PC-9 (cell line): ENCODE measurements around the gene DENND1A. TPM values are rescaled to one million over a fixed set of nuclear protein-coding genes. Genes with fewer than 3 reads are reported as not detected.

Experiments
- BruUV-seq: library from RNA; stranded (reverse); fragments of 400-500 nt; replicated peaks from 2 replicates; lab custom pipeline; 2021; lab: Mats Ljungman, UMichigan
- CTCF ChIA-PET: fragments of 300-600 bp; sonication (Branson Sonifier 250); formaldehyde crosslinking; loops from one replicate; lab custom pipeline; 2022; ENCODE audit warnings: antibody characterized with exemption; lab: Charles Lee
- POLR2A ChIA-PET: fragments of 300-600 bp; sonication (Branson Sonifier 250); formaldehyde crosslinking; loops from one replicate; lab custom pipeline; 2022; ENCODE audit warnings: antibody characterized with exemption; ENCODE audit not compliant: unreplicated experiment; lab: Charles Lee
- DNase-seq, 2 experiments: peaks; one replicate each; pipeline versions ENCODE4 v3.0.0 to v3.0.0-alpha.2; 2015 to 2022; ENCODE audit warnings: mixed read lengths in 1 of 2
- H2AFZ ChIP-seq: fragments of 200-600 bp; sonication (generic); 2 replicates; pipeline ENCODE4 v1.8.1; 2017; ENCODE audit warnings: antibody characterized with exemption
- H3F3A ChIP-seq: fragments of 200-600 bp; sonication (generic); 2 replicates; pipeline ENCODE4 v1.8.1; 2017; ENCODE audit warnings: antibody characterized with exemption, mild to moderate bottlenecking, low read depth; ENCODE audit not compliant: insufficient read depth
- H3K27ac ChIP-seq: fragments of 200-600 bp; sonication (generic); 2 replicates; pipeline ENCODE4 v1.6.1; 2016; ENCODE audit warnings: mixed run types
- H3K27me3 ChIP-seq: fragments of 200-600 bp; sonication (generic); 2 replicates; pipeline ENCODE4 v1.6.1; 2016; ENCODE audit warnings: low read depth, mixed run types; ENCODE audit not compliant: insufficient read depth
- H3K36me3 ChIP-seq: fragments of 200-600 bp; sonication (generic); 2 replicates; pipeline ENCODE4 v1.6.1; 2016; ENCODE audit warnings: low read depth, mixed run types
- H3K4me1 ChIP-seq: fragments of 200-600 bp; sonication (generic); replicated peaks from 2 replicates; pipeline ENCODE4 v1.6.1; 2016; ENCODE audit warnings: mixed run types; ENCODE audit not compliant: insufficient read depth
- H3K4me2 ChIP-seq: fragments of 200-600 bp; sonication (generic); 2 replicates; pipeline ENCODE4 v1.6.1; 2017; ENCODE audit warnings: mixed run types
- H3K4me3 ChIP-seq: fragments of 200-600 bp; sonication (generic); 2 replicates; pipeline ENCODE4 v1.6.1; 2016; ENCODE audit warnings: mixed run types
- H3K79me2 ChIP-seq: fragments of 200-600 bp; sonication (generic); 2 replicates; pipeline ENCODE4 v1.6.1; 2017; ENCODE audit warnings: low read depth, mixed run types
- H3K9me2 ChIP-seq: fragments of 200-600 bp; sonication (generic); 2 replicates; pipeline ENCODE4 v1.8.1; 2017; ENCODE audit warnings: mild to moderate bottlenecking; ENCODE audit not compliant: insufficient read depth
- H3K9me3 ChIP-seq: fragments of 200-600 bp; sonication (generic); 2 replicates; pipeline ENCODE4 v1.8.1; 2016; ENCODE audit warnings: low read depth; ENCODE audit not compliant: insufficient read depth
- H4K20me1 ChIP-seq: fragments of 200-600 bp; sonication (generic); 2 replicates; pipeline ENCODE4 v1.8.1; 2017; ENCODE audit not compliant: insufficient read depth
- CTCF ChIP-seq: fragments of 200-600 bp; sonication (generic); conservative IDR thresholded peaks from 2 replicates; pipeline ENCODE4 v1.6.1; 2017; ENCODE audit warnings: mixed run types, antibody characterized with exemption, mild to moderate bottlenecking, moderate library complexity
- EZH2 ChIP-seq: fragments of 200-600 bp; sonication (generic); IDR thresholded peaks from 2 replicates; pipeline ENCODE4 v1.8.0; 2017; ENCODE audit warnings: antibody characterized with exemption, low read depth
- intact Hi-C: fragments of 100-400 bp; cut with micrococcal nuclease; formaldehyde crosslinking; loops from one replicate; pipeline ENCODE4 v1.10.0; 2022; ENCODE audit not compliant: unreplicated experiment
- total RNA-seq: library from RNA; stranded (reverse); gene quantifications from 2 replicates; pipeline ENCODE4 v1.2.3, GENCODE V29; 2021

Gene DENND1A
- total RNA-seq, 1 experiment from 2014 or later: 37.7 TPM

GRCh38 chr9:123686829-123687192 lies 243.1 kb downstream of the DENND1A start:
- Histone ChIP-seq H3K4me1 (peaks cover 12% of the 10 kb centered on the region), H2AFZ (no peak overlapping the region), H3K27ac (no peak overlapping the region), H3K9me2 (no peaks in the 10 kb centered on the region), H3K36me3 (no peaks in the 10 kb centered on the region), H3K27me3 (no peaks in the 10 kb centered on the region), H3F3A (no peaks in the 10 kb centered on the region), H3K4me3 (no peak overlapping the region), H3K4me2 (no peak overlapping the region), H4K20me1 (0 out of 2 replicates have a peak, but pooled peaks cover 6% of the 10 kb centered on the region), H3K9me3 (no peaks in the 10 kb centered on the region), H3K79me2 (no peaks in the 10 kb centered on the region)
- POLR2A ChIA-PET: interaction anchor here (0.5 to 0.6 kb wide), 2 partner anchors 73 to 856 kb away, joined by 7 to 9 read pairs; no protein-coding TSS in a partner anchor
- intact Hi-C loops: loop anchor here (1.0 to 5.0 kb wide), 2 partner anchors 44 to 240 kb away; no protein-coding TSS in a partner anchor
- CTCF ChIA-PET: interaction anchor here (0.6 kb wide), 1 partner anchor 354 kb away, joined by 12 read pairs; no protein-coding TSS in a partner anchor
- TF ChIP-seq CTCF (no peak), EZH2 (no peak)
- BruUV-seq: no TSS peak
- no peak for DNase-seq

- Histone ChIP-seq H3K36me3 (no peaks in the 10 kb centered on the region), H3K4me3 (no peak overlapping the region), H3K27me3 (no peaks in the 10 kb centered on the region), H2AFZ (no peak overlapping the region), H3K4me1 (peaks cover 12% of the 10 kb centered on the region), H3K4me2 (no peak overlapping the region), H3K79me2 (no peaks in the 10 kb centered on the region), H3F3A (no peaks in the 10 kb centered on the region), H3K9me3 (no peaks in the 10 kb centered on the region), H3K9me2 (no peaks in the 10 kb centered on the region), H3K27ac (no peak overlapping the region), H4K20me1 (0 out of 2 replicates have a peak, but pooled peaks cover 6% of the 10 kb centered on the region)
- peak; percentile 36 to 49 for DNase-seq
- intact Hi-C loops: loop anchor here (1.0 to 5.0 kb wide), 2 partner anchors 43 to 241 kb away; no protein-coding TSS in a partner anchor
- CTCF ChIA-PET: no interaction called here
- no TSS peak for BruUV-seq
- POLR2A ChIA-PET: interaction anchor here (0.5 to 0.7 kb wide), 3 partner anchors 72 to 280 kb away, joined by 5 to 9 read pairs (median 8); no protein-coding TSS in a partner anchor
- no peak for TF ChIP-seq EZH2
- no peak for TF ChIP-seq CTCF
These were observed 243.6 kb downstream of the DENND1A start for GRCh38 chr9:123686131-123686828.

- POLR2A ChIA-PET: no interaction called here
- CTCF ChIA-PET: no interaction called here
These were observed 244.3 kb downstream of the DENND1A start for GRCh38 chr9:123685489-123686083.

More at GRCh38 chr9:123685489-123686083, 244.3 kb downstream of the DENND1A start:
- Histone ChIP-seq H3K4me3 (no peak overlapping the region), H2AFZ (no peak overlapping the region), H3K9me3 (no peaks in the 10 kb centered on the region), H3F3A (no peaks in the 10 kb centered on the region), H3K4me1 (peaks cover 12% of the 10 kb centered on the region), H3K27ac (no peak overlapping the region), H3K27me3 (no peaks in the 10 kb centered on the region), H3K36me3 (no peaks in the 10 kb centered on the region), H3K79me2 (no peaks in the 10 kb centered on the region), H3K9me2 (no peaks in the 10 kb centered on the region), H3K4me2 (no peak overlapping the region), H4K20me1 (0 out of 2 replicates have a peak, but pooled peaks cover 6% of the 10 kb centered on the region)
- BruUV-seq: no TSS peak
- TF ChIP-seq EZH2: no peak
- TF ChIP-seq CTCF: no peak
- no peak for DNase-seq
- intact Hi-C loops: loop anchor here (1.0 to 5.0 kb wide), 2 partner anchors 42 to 242 kb away; no protein-coding TSS in a partner anchor
